H9 (cell line): ENCODE data around the gene NLRP1. TPM values are rescaled to one million over a fixed set of nuclear protein-coding genes. Genes with fewer than 3 reads are reported as not detected.

Experiments
- DNase-seq: peaks from one replicate; pipeline ENCODE4 v3.0.0-alpha.2; 2017
- H2AFZ ChIP-seq: one replicate; pipeline ENCODE4 v1.6.1; 2013; ENCODE audit warnings: mild to moderate bottlenecking, low read length, control low read depth, moderate library complexity
- H2AK5ac ChIP-seq: 2 replicates; pipeline ENCODE4 v1.6.1; 2013; ENCODE audit warnings: low read length, control low read depth, mixed read lengths; ENCODE audit not compliant: insufficient read length
- H2BK120ac ChIP-seq: one replicate; pipeline ENCODE4 v1.6.1; 2013; ENCODE audit warnings: low read depth, mild to moderate bottlenecking, low read length, control low read depth, inconsistent platforms; ENCODE audit not compliant: poor library complexity, severe bottlenecking
- H2BK12ac ChIP-seq: 2 replicates; pipeline ENCODE4 v1.6.1; 2013; ENCODE audit warnings: low read length, control low read depth, mixed read lengths, low read depth; ENCODE audit not compliant: insufficient read length
- H2BK15ac ChIP-seq: 2 replicates; pipeline ENCODE4 v1.6.1; 2013; ENCODE audit warnings: low read depth, low read length, control low read depth
- H2BK20ac ChIP-seq: one replicate; pipeline ENCODE4 v1.6.1; 2013; ENCODE audit warnings: low read depth, mild to moderate bottlenecking, low read length, control low read depth, inconsistent platforms; ENCODE audit not compliant: poor library complexity, severe bottlenecking
- H2BK5ac ChIP-seq: 2 replicates; pipeline ENCODE4 v1.6.1; 2013; ENCODE audit warnings: low read length, control low read depth, mixed read lengths; ENCODE audit not compliant: insufficient read length
- H3K14ac ChIP-seq: 2 replicates; pipeline ENCODE4 v1.6.1; 2013; ENCODE audit warnings: low read length, control low read depth; ENCODE audit not compliant: insufficient read depth
- H3K18ac ChIP-seq: 2 replicates; pipeline ENCODE4 v1.6.1; 2013; ENCODE audit warnings: low read depth, mild to moderate bottlenecking, mixed read lengths, low read length, control low read depth; ENCODE audit not compliant: insufficient read length
- H3K23ac ChIP-seq: 2 replicates; pipeline ENCODE4 v1.6.1; 2013; ENCODE audit warnings: low read length, control low read depth, mixed read lengths, low read depth; ENCODE audit not compliant: insufficient read length
- H3K23me2 ChIP-seq: 2 replicates; pipeline ENCODE4 v1.6.1; 2013; ENCODE audit warnings: low read depth, mild to moderate bottlenecking, mixed read lengths, low read length, control low read depth; ENCODE audit not compliant: insufficient read length, poor library complexity, severe bottlenecking
- H3K27ac ChIP-seq: 2 replicates; pipeline ENCODE4 v1.5.1; 2013; ENCODE audit warnings: low read length, control low read depth, mixed read lengths, low read depth; ENCODE audit not compliant: insufficient read length
- H3K27me3 ChIP-seq: 2 replicates; pipeline ENCODE4 v1.6.1; 2013; ENCODE audit warnings: low read length, control low read depth, inconsistent platforms; ENCODE audit not compliant: insufficient read depth
- H3K4ac ChIP-seq: 2 replicates; pipeline ENCODE4 v1.6.1; 2013; ENCODE audit warnings: low read depth, mild to moderate bottlenecking, control low read depth, inconsistent platforms, low read length, moderate library complexity
- H3K4me1 ChIP-seq: 2 replicates; pipeline ENCODE4 v1.6.1; 2013; ENCODE audit warnings: low read length, control low read depth, inconsistent platforms; ENCODE audit not compliant: insufficient read depth
- H3K4me2 ChIP-seq: 2 replicates; pipeline ENCODE4 v1.6.1; 2013; ENCODE audit warnings: low read length, control low read depth, mixed read lengths; ENCODE audit not compliant: insufficient read length, insufficient read depth
- H3K56ac ChIP-seq: 2 replicates; pipeline ENCODE4 v1.6.1; 2013; ENCODE audit warnings: low read depth, mild to moderate bottlenecking, mixed read lengths, low read length, control low read depth; ENCODE audit not compliant: insufficient read length
- H3K79me1 ChIP-seq: 2 replicates; pipeline ENCODE4 v1.6.1; 2013; ENCODE audit warnings: low read depth, mild to moderate bottlenecking, moderate library complexity, low read length, control low read depth, inconsistent platforms; ENCODE audit not compliant: insufficient read depth, poor library complexity, severe bottlenecking
- H3K79me2 ChIP-seq: 2 replicates; pipeline ENCODE4 v1.6.1; 2013; ENCODE audit warnings: low read length, control low read depth, inconsistent platforms; ENCODE audit not compliant: insufficient read depth
- H3K9ac ChIP-seq: 2 replicates; pipeline ENCODE4 v1.6.1; 2013; ENCODE audit warnings: low read length, control low read depth, mixed read lengths; ENCODE audit not compliant: insufficient read length; ENCODE audit errors: extremely low read depth
- H3K9me3 ChIP-seq: one replicate; pipeline ENCODE4 v1.6.1; 2013; ENCODE audit warnings: low read depth, low read length, inconsistent platforms; ENCODE audit not compliant: control insufficient read depth
- H3T11ph ChIP-seq: one replicate; pipeline ENCODE4 v1.6.1; 2013; ENCODE audit warnings: mild to moderate bottlenecking, low read length, control low read depth, inconsistent platforms
- H4K20me1 ChIP-seq: one replicate; pipeline ENCODE4 v1.6.1; 2013; ENCODE audit not compliant: control insufficient read depth, insufficient read length, insufficient read depth
- H4K5ac ChIP-seq: 2 replicates; pipeline ENCODE4 v1.6.1; 2013; ENCODE audit warnings: low read depth, mild to moderate bottlenecking, mixed read lengths, low read length, control low read depth; ENCODE audit not compliant: insufficient read length
- H4K8ac ChIP-seq: replicated peaks from 2 replicates; pipeline ENCODE4 v1.6.1; 2013; ENCODE audit warnings: low read length, control low read depth, mixed read lengths, low read depth; ENCODE audit not compliant: insufficient read length
- H4K91ac ChIP-seq: 2 replicates; pipeline ENCODE4 v1.6.1; 2013; ENCODE audit warnings: low read depth, mild to moderate bottlenecking, moderate library complexity, mixed read lengths, low read length, control low read depth; ENCODE audit not compliant: insufficient read length
- H3K27ac Mint-ChIP-seq, 3 experiments: 2 replicates in 2 of 3; 3 replicates in 1 of 3; pipeline ENCODE4 v1.8.0; 2020 to 2021; ENCODE audit warnings: mixed read lengths in 3 of 3, mild to moderate bottlenecking in 1 of 3, moderate library complexity in 1 of 3
- H3K27me3 Mint-ChIP-seq: 2 replicates; pipeline ENCODE4 v1.8.0; 2021; ENCODE audit warnings: low read depth, mild to moderate bottlenecking, moderate library complexity, mixed read lengths
- H3K36me3 Mint-ChIP-seq, 3 experiments: 2 replicates in 2 of 3; 3 replicates in 1 of 3; pipeline ENCODE4 v1.8.0; 2020 to 2021; ENCODE audit warnings: low read depth in 3 of 3, mixed read lengths in 3 of 3; ENCODE audit not compliant: insufficient read depth in 1 of 3
- H3K4me1 Mint-ChIP-seq, 2 experiments: 2 replicates each; pipeline ENCODE4 v1.8.0; 2020; ENCODE audit warnings: mixed read lengths in 2 of 2
- H3K4me3 Mint-ChIP-seq, 2 experiments: 2 replicates in 1 of 2; 3 replicates in 1 of 2; pipeline ENCODE4 v1.8.0; 2020 to 2021; ENCODE audit warnings: mild to moderate bottlenecking in 2 of 2, mixed read lengths in 2 of 2, moderate library complexity in 1 of 2
- H3K9me3 Mint-ChIP-seq, 2 experiments: 2 replicates in 1 of 2; 3 replicates in 1 of 2; pipeline ENCODE4 v1.8.0; 2020; ENCODE audit warnings: mild to moderate bottlenecking in 2 of 2, mixed read lengths in 2 of 2, moderate library complexity in 1 of 2
- WGBS: extraction: QIAGEN DNeasy Blood & Tissue Kit; methylation state at CpG from one replicate; pipeline ENCODE4 v1.1.7; 2013; ENCODE audit warnings: missing lambda C conversion rate, low lambda C conversion rate, mixed read lengths; ENCODE audit not compliant: insufficient read length; ENCODE audit errors: extremely low coverage; 5-methylcytosine and 5-hydroxymethylcytosine counted together
- total RNA-seq: library from RNA; stranded (reverse); gene quantifications from 2 replicates; pipeline ENCODE4 v1.2.1, GENCODE V29; 2021
- TF ChIP-seq, protein P1 (sequence below): fragments of 200-600 bp; sonication (generic); conservative IDR thresholded peaks from 3 replicates; pipeline ENCODE4 v1.8.0; 2021; ENCODE audit warnings: antibody characterized with exemption, mild to moderate bottlenecking

The NLRP1 gene
- total RNA-seq, 1 experiment from 2014 or later, result 12.1 TPM

DNA sequence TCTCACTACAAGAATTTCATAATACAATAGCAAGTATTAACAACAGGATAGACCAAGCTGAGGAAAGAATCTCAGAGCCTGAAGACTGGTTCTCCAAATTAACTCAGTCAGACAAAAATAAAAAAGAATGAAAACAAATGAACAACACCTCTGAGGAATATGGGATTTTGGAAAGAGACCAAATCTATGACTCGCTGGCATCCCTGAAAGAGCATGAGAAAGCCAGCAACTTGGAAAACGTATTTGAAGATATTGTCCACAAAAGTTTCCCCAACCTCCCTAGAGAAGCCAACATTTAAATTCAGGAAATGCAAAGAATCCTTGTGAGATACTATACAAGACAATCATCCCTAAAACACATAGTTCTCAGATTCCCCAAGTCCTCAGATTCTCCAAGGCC is 20.9 kb downstream of the NLRP1 start:
- H3K79me2 ChIP-seq, result no peaks in the 10 kb centered on the region
- H2BK20ac ChIP-seq, result no peak overlapping the region
- Mint-ChIP-seq H3K4me1 (no peaks in the 10 kb centered on the region), H3K27ac (no peak overlapping the region), H3K27me3 (peaks cover 5% of the 10 kb centered on the region), H3K9me3 (no peaks in the 10 kb centered on the region), H3K4me3 (no peak overlapping the region), H3K36me3 (no peaks in the 10 kb centered on the region)
- H3K4me1 ChIP-seq, result no peaks in the 10 kb centered on the region
- no peak overlapping the region for H4K8ac ChIP-seq
- H4K5ac ChIP-seq, result no peak overlapping the region
- H2BK15ac ChIP-seq, result no peak overlapping the region
- no peak overlapping the region for H2AFZ ChIP-seq
- no peak overlapping the region for H3K56ac ChIP-seq
- H4K20me1 ChIP-seq, result no peaks in the 10 kb centered on the region
- H3K14ac ChIP-seq, result no peak overlapping the region
- H3K9ac ChIP-seq, result no peak overlapping the region
- H3K79me1 ChIP-seq, result no peaks in the 10 kb centered on the region
- no peak overlapping the region for H2BK12ac ChIP-seq
- no peak overlapping the region for H3K4ac ChIP-seq
- H3T11ph ChIP-seq, result no peak overlapping the region
- no peak overlapping the region for H2BK120ac ChIP-seq
- H3K4me2 ChIP-seq, result no peak overlapping the region
- H3K27ac ChIP-seq, result no peak overlapping the region
- no peaks in the 10 kb centered on the region for H3K27me3 ChIP-seq
- no peak overlapping the region for H4K91ac ChIP-seq
- TF ChIP-seq, protein P1, sequence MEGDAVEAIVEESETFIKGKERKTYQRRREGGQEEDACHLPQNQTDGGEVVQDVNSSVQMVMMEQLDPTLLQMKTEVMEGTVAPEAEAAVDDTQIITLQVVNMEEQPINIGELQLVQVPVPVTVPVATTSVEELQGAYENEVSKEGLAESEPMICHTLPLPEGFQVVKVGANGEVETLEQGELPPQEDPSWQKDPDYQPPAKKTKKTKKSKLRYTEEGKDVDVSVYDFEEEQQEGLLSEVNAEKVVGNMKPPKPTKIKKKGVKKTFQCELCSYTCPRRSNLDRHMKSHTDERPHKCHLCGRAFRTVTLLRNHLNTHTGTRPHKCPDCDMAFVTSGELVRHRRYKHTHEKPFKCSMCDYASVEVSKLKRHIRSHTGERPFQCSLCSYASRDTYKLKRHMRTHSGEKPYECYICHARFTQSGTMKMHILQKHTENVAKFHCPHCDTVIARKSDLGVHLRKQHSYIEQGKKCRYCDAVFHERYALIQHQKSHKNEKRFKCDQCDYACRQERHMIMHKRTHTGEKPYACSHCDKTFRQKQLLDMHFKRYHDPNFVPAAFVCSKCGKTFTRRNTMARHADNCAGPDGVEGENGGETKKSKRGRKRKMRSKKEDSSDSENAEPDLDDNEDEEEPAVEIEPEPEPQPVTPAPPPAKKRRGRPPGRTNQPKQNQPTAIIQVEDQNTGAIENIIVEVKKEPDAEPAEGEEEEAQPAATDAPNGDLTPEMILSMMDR, result no peak
- no peak overlapping the region for H3K23ac ChIP-seq
- no peak overlapping the region for H2BK5ac ChIP-seq
- no peaks in the 10 kb centered on the region for H3K23me2 ChIP-seq
- no peak overlapping the region for H3K18ac ChIP-seq
- H3K9me3 ChIP-seq, result no peaks in the 10 kb centered on the region
- DNase-seq, result no peak
- WGBS, result no CpG with 5 or more reads among the region's 2 CpGs
- H2AK5ac ChIP-seq, result no peak overlapping the region
